GM06990 (cell line): ENCODE results near the gene LRRTM3.

Source experiments
- DNase-seq: peaks from one replicate; pipeline ENCODE4 v3.0.0-alpha.2; 2011; ENCODE audit not compliant: insufficient read length; ENCODE audit errors: extremely low read depth
- H3K27me3 ChIP-seq: replicated peaks from 2 replicates; pipeline ENCODE4 v1.6.0; 2011; ENCODE audit warnings: low read length; ENCODE audit not compliant: control insufficient read depth, insufficient read depth
- H3K36me3 ChIP-seq: 2 replicates; pipeline ENCODE4 v1.5.1; 2011; ENCODE audit warnings: low read length; ENCODE audit not compliant: control insufficient read depth, insufficient read depth
- H3K4me3 ChIP-seq: replicated peaks from 2 replicates; pipeline ENCODE4 v1.5.1; 2011; ENCODE audit warnings: low read depth, mild to moderate bottlenecking, control low read depth, low read length
- CTCF ChIP-seq: IDR thresholded peaks from 2 replicates; pipeline ENCODE4 v1.5.1; 2011; ENCODE audit warnings: low read length, control low read depth, mild to moderate bottlenecking, inconsistent platforms; ENCODE audit not compliant: insufficient read depth, poor library complexity, severe bottlenecking

Gene LRRTM3

GRCh38 chr10:67049988-67050387 is 124.2 kb downstream of the LRRTM3 start:
- DNase-seq, result no peak
- H3K4me3 ChIP-seq, result no peak overlapping the region
- TF ChIP-seq CTCF, result no peak

GRCh38 chr10:67050415-67050814 is 124.6 kb downstream of the LRRTM3 start:
- no peak for TF ChIP-seq CTCF
- Histone ChIP-seq H3K27me3 (no peaks in the 10 kb centered on the region), H3K4me3 (no peak overlapping the region), H3K36me3 (no peaks in the 10 kb centered on the region)
- no peak for DNase-seq

More at GRCh38 chr10:67049988-67050387, 124.2 kb downstream of the LRRTM3 start:
- Histone ChIP-seq H3K27me3 (no peaks in the 10 kb centered on the region), H3K36me3 (no peaks in the 10 kb centered on the region)

- H3K36me3 ChIP-seq, result no peaks in the 10 kb centered on the region
- TF ChIP-seq CTCF, result no peak
- H3K27me3 ChIP-seq, result no peaks in the 10 kb centered on the region
- no peak for DNase-seq
- H3K4me3 ChIP-seq, result no peak overlapping the region
Observed at GRCh38 chr10:67072654-67073053, 146.8 kb downstream of the LRRTM3 start.

- H3K27me3 ChIP-seq, result no peaks in the 10 kb centered on the region
- TF ChIP-seq CTCF, result no peak
- H3K4me3 ChIP-seq, result no peak overlapping the region
- no peak for DNase-seq
- H3K36me3 ChIP-seq, result no peaks in the 10 kb centered on the region
Observed at GRCh38 chr10:67075491-67075971, 149.7 kb downstream of the LRRTM3 start.

GRCh38 chr10:67076144-67076543 is 150.3 kb downstream of the LRRTM3 start:
- no peak for DNase-seq
- no peak for TF ChIP-seq CTCF
- no peaks in the 10 kb centered on the region for H3K36me3 ChIP-seq
- H3K27me3 ChIP-seq, result no peaks in the 10 kb centered on the region
- H3K4me3 ChIP-seq, result no peak overlapping the region

- DNase-seq, result no peak
- Histone ChIP-seq H3K4me3 (no peak overlapping the region), H3K36me3 (no peaks in the 10 kb centered on the region), H3K27me3 (no peaks in the 10 kb centered on the region)
- TF ChIP-seq CTCF, result no peak
Observed at GRCh38 chr10:67077376-67077775, 151.5 kb downstream of the LRRTM3 start.
